ENCODE data around the gene CGB8. TPM values are rescaled to one million over a fixed set of nuclear protein-coding genes. Genes with fewer than 3 reads are reported as not detected.
A peak's percentile ranks its signal among the peaks of the same experiment; 100 is the strongest.

CGB8 gene
- total RNA-seq, 1 donor from 2014 or later: not detected

DNA sequence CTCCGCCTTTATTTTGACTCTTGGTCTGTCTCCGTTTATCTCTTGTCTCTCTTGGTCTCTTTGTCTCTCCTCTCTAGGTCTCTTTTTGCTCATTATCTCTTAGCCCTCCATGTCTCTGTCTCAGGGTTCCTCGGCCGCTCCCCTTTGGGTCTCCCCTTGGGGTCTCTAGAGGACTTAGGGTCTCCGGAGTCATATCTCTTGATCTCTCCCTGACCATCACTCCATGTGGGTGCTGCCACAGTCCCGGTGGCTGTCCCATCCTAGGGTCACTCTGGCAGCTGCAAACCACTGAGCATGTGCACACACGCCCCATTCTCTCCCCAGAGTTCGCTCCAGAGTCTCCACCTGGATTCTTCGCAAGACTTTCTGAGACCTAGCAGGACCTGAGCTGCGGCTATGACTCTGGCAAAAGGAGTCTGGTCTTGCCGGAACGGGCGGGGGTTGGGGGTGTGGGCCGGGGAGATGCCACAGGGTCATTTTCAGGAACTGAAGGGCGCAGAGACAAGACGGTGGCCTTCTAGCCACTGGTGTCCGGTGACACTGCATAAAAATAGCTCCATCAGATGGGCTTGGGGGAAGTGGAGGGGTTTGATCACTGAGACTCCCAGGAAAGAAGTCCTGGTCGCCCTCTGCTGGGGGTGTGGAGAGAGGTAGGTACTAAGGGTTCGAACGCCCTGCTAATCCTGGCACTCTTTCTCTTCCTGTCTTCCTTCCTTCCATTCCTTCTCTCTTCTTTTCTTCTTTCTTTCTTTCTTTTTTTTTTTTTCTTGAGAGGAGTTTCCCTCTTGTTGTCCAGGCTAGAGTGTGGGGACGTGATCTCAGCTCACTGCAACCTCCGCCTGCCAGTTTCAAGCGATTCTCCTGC is 24.8 kb upstream of the CGB8 start:
- H3K4me1 Mint-ChIP-seq: peaks cover 2% of the 10 kb centered on the region
- Histone ChIP-seq H3K27ac (no peak overlapping the region), H2AFZ (replicated peaks) (no peak overlapping the region), H4K20me1 (ENCODE audit: low read depth) (peaks cover 14% of the 10 kb centered on the region), H3K36me3 (no peaks in the 10 kb centered on the region), H3K4me1 (no peaks in the 10 kb centered on the region), H3K4me2 (no peak overlapping the region), H3K9me3 (ENCODE audit: low read depth) (no peaks in the 10 kb centered on the region), H3K9ac (no peak overlapping the region), H3K4me3 (no peak overlapping the region), H3K27me3 (peaks cover 64% of the 10 kb centered on the region), H3F3A (ENCODE audit: low read depth) (peaks cover 16% of the 10 kb centered on the region), H3K79me2 (ENCODE audit: low read depth) (no peaks in the 10 kb centered on the region)
- TF ChIP-seq EZH2phosphoT487 (IDR thresholded peaks at IDR 0.05) (peak; percentile 21), EZH2 (IDR thresholded peaks at IDR 0.05) (no peak), CTCF (IDR thresholded peaks at IDR 0.05) (peak; percentile 42)
- peaks cover 9% of the 10 kb centered on the region for H3K36me3 Mint-ChIP-seq
- peaks cover 17% of the 10 kb centered on the region for H3K9me3 Mint-ChIP-seq
- H3K4me3 Mint-ChIP-seq: peak overlapping the region; percentile 14
- H3K27me3 Mint-ChIP-seq (ENCODE audit: insufficient read depth, low read depth): peaks cover 63% of the 10 kb centered on the region
- no peak overlapping the region for H3K27ac Mint-ChIP-seq
- peak; percentile 60 for DNase-seq (ENCODE audit: low spot score)

- peak; percentile 73 for TF ChIP-seq EZH2 (IDR thresholded peaks at IDR 0.05)
- no peak for TF ChIP-seq EZH2phosphoT487 (IDR thresholded peaks at IDR 0.05)
- TF ChIP-seq CTCF (IDR thresholded peaks at IDR 0.05): no peak
- peak; percentile 83 for DNase-seq (ENCODE audit: low spot score)
- H4K20me1 ChIP-seq (ENCODE audit: low read depth): peaks cover 14% of the 10 kb centered on the region
- Mint-ChIP-seq H3K27ac (no peak overlapping the region), H3K4me3 (peak overlapping the region; percentile 76), H3K36me3 (peaks cover 9% of the 10 kb centered on the region), H3K4me1 (peaks cover 7% of the 10 kb centered on the region), H3K27me3 (ENCODE audit: insufficient read depth, low read depth) (peaks cover 68% of the 10 kb centered on the region), H3K9me3 (peaks cover 17% of the 10 kb centered on the region)
- no peaks in the 10 kb centered on the region for H3K9me3 ChIP-seq (ENCODE audit: low read depth)
- H3K9ac ChIP-seq: no peak overlapping the region
- H3K4me1 ChIP-seq: no peaks in the 10 kb centered on the region
- peaks cover 16% of the 10 kb centered on the region for H3F3A ChIP-seq (ENCODE audit: low read depth)
- H3K27me3 ChIP-seq: peaks cover 81% of the 10 kb centered on the region
- H3K79me2 ChIP-seq (ENCODE audit: low read depth): no peaks in the 10 kb centered on the region
- peak overlapping the region; percentile 54 for H3K4me2 ChIP-seq
- no peak overlapping the region for H3K27ac ChIP-seq
- no peaks in the 10 kb centered on the region for H3K36me3 ChIP-seq
- peak overlapping the region; percentile 72 for H2AFZ ChIP-seq (replicated peaks)
- H3K4me3 ChIP-seq: peak overlapping the region; percentile 21
Observed at GRCh38 chr19:49071860-49072547, 23.1 kb upstream of the CGB8 start.

- Mint-ChIP-seq H3K4me1 (peaks cover 21% of the 10 kb centered on the region), H3K36me3 (peaks cover 9% of the 10 kb centered on the region), H3K27me3 (ENCODE audit: insufficient read depth, low read depth) (peaks cover 67% of the 10 kb centered on the region), H3K4me3 (peak overlapping the region; percentile 11), H3K9me3 (peaks cover 17% of the 10 kb centered on the region), H3K27ac (no peak overlapping the region)
- Histone ChIP-seq H3K79me2 (ENCODE audit: low read depth) (no peaks in the 10 kb centered on the region), H2AFZ (replicated peaks) (no peak overlapping the region), H3K4me2 (no peak overlapping the region), H3K9me3 (ENCODE audit: low read depth) (no peaks in the 10 kb centered on the region), H3K9ac (no peak overlapping the region), H3K4me1 (peaks cover 8% of the 10 kb centered on the region), H3F3A (ENCODE audit: low read depth) (peaks cover 21% of the 10 kb centered on the region), H3K27ac (no peak overlapping the region), H3K4me3 (no peak overlapping the region), H3K27me3 (peaks cover 97% of the 10 kb centered on the region), H3K36me3 (no peaks in the 10 kb centered on the region), H4K20me1 (ENCODE audit: low read depth) (peaks cover 14% of the 10 kb centered on the region)
- TF ChIP-seq CTCF (IDR thresholded peaks at IDR 0.05) (no peak), EZH2phosphoT487 (IDR thresholded peaks at IDR 0.05) (no peak), EZH2 (IDR thresholded peaks at IDR 0.05) (no peak)
- DNase-seq (ENCODE audit: low spot score): no peak
Observed at GRCh38 chr19:49070416-49070815, 21.5 kb upstream of the CGB8 start.

Data from neural progenitor cell (in vitro differentiated cells).